NCI-H2081 (cell line): ENCODE data around the gene NPR1.
"Not testable (repeated sequence)": the region's sequence is repeated elsewhere in the genome, so short reads cannot be mapped to it uniquely, and the experiment has no call there.

Experiments
- DNase-seq, 2 experiments: peaks; one replicate each; lab custom pipeline; 2025; lab: John Stamatoyannopoulos, UW

Gene NPR1

DNA sequence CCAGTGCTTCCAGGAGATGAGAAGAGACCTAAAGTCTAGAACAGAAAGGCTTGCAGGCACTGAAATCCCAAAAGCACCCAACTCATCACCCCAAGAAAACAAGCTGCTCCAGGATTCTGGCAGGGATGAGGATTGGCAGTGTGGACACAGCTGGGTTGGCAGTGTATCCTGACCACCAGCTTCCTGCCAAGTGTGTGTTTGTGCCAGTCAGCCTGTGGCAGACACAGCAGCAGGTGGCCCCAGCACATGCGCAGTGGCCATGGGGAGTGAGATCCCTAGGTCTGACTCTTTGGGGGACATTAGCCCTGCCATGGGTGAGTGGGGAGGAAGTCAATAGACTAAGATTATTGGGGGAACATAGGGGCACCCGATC, 28.6 kb upstream of the NPR1 start:
- peak; percentile 87 to 97 for DNase-seq

DNA sequence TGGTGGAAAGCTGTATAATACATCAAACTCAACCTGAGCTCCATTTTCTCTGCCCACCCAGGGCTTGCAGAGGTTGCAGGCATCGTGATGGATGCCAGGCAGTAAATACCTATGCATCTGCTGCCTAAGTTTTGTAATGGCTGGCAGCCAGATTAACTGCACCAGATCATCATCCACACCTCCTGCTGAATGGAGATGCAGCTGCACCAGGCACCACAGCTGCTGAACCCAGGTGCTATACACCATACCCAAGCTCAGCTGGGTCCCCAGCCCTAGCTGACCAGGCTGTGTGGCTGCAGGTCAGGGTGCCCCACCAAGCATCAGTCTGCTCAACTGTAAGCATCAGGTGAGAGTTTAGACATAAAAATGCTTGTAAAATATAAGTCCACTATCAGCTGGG, 26.7 kb upstream of the NPR1 start:
- DNase-seq = no peak

DNA sequence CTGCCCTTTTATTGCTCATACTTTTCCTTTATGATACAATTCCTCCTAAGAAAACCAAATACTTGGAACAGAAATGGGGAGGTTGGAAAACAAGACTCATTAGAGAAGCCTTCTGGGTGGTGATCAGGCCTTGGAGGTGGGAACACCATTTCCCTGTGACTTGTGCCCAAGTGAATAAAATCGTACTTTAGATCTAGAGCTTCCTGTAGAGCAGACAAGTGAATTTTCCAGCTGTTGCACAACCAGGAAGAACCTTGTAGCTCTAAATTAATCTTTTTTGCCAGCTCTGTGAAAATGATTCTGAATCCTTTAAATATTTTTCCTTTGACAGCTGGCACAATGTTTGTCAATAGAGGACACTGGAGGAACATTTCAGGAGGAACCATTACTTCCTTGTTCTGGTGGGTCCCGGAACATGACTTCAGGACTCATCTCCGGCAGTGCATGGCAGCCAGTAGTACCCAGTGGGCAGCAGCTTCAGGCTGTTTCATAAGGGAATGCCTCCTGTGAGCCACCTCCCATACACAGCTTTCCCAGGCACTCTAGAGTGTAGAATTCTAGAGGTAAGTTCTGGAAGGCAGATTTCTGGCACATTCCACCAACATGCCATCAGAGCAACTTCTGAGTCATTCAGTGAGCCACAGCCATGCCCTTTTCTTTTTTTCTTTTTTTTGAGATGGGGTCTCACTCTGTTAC, 25.5 kb upstream of the NPR1 start:
- DNase-seq = no peak

DNA sequence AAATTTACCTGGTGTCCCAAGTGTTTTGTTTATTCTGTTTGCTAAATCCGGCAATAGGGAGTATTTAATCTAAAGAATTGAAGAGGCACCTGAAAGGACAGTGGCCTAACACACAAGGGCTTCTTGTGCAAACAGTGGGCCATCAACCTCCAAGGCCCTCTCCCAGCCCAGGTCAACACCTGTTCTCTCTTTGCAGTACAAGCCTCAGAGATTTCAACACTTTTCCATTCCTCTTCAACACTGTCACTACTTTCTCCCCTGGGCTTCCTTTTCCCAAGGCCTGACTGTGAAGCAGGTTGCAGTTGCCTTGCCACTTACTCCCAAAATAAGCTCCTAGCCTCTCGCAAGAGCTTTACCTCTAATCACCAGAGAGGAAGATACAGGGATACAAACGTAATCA, 23.2 kb upstream of the NPR1 start:
- DNase-seq = no peak

DNA sequence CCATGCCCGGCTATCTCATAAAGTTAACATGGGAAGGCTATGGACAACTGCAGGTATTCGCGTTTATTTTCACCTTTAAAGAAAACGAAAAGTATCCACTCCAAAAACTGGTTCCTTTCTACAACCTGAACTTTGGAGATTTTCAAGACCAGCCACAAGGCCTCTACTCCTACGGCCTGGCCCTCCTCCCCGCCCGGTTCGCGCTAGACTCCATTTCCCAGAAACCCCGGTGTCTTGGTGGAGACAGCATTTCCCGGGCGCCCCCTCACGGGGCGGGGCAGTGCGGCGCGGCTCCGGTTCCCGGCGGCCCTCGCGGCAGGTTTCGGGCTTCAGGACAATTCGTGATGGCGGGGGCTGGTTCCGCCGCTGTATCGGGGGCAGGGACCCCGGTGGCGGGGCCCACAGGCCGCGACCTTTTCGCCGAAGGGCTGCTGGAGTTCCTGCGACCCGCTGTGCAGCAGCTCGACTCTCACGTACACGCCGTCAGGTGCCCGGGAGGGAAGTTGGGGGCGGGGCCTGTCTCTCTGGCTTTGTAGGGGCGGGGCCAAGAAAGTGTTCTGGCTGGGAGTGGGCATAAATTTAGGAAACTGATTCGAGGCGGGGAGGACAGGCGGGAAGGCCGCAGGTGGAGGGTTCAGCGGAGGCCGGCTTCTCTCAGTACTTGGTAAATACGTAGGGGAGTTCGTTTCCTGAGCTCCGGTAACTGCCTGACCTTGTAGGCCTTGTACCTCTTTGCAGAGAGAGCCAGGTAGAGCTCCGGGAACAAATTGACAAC, 19.9 kb upstream of the NPR1 start, which contains the start of gene SNAPIN:
Gene SNAPIN (plus strand): TSS at position 304 of the 775 bp plus-strand sequence. CDS start 41 bp downstream, at position 345.
- DNase-seq = peak; percentile 91 to 95

DNA sequence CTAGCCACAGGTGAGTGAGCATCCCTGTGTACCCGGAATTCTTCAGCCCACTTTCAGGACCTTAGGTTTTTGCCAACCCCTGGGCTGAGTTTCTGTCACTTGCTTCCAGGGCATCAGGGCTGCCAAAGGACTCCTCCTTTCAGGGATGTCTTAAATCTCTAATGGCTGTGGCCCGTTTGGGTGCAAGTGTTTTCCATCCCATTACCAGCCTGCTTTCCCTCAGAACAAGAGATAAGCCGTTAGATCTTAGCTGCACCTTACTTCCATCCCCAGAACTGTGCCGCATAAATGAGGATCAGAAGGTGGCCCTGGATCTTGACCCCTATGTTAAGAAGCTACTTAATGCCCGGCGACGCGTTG, 19.3 kb upstream of the NPR1 start:
- DNase-seq = no peak

DNA sequence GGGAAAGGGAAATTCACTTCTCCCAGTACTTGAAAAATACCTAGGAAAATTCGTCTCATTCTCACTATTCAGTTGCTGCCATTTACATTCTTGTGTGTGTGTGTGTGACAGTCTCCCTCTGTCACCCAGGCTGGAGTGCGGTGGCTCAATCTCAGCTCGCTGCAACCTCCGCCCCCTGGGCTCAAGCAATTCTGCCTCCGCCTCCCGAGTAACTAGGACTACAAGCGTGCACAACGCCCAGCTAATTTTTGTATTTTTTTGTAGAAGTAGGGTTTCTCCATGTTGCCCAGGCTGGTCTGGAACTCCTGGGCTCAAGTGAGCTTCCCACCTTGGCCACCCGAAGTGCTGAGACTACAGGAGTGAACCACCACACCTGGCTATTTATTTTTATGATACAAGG, 18.8 kb upstream of the NPR1 start:
- DNase-seq = no peak

DNA sequence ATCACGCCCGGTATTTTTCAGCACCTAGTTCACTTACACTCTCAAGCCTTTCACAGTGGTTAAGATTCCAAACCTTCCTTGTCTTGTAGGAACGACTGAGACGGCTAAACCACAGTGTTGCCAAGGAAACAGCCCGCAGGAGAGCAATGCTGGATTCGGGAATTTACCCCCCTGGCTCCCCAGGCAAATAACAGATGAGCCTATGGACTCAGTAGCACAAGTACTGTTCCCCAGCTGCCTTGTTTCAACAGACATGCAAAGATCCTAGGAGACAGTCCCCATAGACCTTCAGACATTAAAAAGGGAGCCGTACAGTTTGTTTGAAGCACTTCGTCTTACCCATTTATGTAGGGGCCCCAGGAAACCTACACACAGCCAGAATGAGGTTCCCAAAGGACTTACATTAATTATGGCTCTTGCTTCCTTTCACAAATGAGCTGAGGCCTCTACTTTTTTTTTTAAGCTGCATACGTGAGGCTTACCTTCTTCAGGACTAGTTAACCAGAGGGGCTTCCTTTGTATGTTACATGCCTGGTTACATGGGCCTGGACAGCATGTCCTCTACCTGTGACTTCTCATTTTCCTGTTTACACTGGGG, 17.3 kb upstream of the NPR1 start:
- no peak for DNase-seq

DNA sequence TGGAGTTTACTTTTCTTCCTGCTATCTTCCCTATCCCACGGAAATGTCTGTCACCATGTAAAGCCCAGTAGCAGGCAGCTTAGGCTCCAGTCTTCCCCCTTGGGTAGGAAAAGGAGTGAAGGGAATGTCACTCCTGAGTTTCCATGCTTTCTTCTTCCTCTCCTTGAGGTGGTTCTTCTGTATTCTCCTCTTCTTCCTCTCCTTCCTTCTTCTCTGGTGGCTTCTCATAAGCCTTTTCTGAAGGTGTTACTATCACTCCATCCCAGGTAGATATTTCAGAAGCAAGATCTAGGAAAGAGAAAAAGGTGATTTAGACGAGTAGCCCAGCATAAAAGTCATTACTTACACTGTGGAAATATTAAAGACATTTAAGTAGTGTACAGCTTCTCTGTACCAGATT, 16.2 kb upstream of the NPR1 start:
- DNase-seq = peak in 1 of 2 experiments; percentile 19

DNA sequence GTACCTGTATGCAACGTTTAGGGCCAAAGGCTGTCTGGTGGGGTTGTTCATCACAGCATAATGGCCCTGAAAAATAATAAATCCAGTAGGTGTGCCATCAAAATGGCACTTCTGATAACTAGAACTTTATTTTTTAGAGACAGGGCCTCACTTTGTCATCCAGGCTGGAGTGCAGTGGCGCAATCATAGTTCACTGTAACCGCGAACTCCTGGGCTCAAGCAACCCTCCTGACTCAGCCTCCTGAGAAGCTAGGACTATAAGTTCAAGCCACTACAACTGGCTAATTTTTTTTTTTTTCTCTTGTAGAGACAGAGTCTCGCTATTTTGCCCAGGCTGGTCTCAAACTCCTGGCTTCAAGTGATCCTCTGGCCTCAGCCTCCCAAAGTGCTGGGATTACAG, 15.3 kb upstream of the NPR1 start:
- no peak for DNase-seq

DNA sequence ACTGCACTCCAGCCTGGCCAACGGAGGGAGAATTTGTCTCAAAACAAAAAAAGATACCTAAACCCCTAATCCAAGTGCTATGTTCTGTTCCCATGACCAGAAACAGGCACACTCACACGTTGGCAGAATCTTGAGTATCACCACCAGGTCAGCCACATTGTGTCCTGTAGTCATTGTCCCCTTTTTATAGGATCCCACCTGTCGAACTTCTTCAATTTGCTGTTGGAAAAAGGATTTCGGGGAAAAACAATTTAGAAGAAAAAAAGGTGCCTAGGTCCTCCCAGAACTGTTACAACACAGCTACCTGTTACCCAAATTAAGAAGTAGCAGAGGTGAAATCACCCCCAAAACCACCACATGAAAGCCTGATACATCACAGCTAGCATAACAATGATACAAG, 11.0 kb upstream of the NPR1 start:
- no peak for DNase-seq

DNA sequence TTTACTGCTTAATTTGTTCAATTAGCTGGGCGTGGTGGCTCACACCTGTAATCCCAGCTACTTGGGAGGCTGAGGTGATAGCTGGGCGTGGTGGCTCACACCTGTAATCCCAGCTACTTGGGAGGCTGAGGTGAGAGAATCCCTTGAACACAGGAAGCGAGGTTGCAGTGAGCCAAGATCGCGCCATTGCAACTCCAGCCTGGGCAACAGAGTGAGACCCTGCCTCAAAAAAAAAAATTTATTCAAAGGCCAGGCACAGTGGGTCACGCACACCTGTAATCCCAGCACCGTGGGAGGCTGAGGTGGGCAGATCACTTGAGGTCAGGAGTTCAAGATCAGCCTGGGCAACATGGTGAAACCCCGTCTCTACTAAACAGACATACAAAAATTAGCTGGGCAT, 9.8 kb upstream of the NPR1 start:
- not testable (repeated sequence) for DNase-seq

DNA sequence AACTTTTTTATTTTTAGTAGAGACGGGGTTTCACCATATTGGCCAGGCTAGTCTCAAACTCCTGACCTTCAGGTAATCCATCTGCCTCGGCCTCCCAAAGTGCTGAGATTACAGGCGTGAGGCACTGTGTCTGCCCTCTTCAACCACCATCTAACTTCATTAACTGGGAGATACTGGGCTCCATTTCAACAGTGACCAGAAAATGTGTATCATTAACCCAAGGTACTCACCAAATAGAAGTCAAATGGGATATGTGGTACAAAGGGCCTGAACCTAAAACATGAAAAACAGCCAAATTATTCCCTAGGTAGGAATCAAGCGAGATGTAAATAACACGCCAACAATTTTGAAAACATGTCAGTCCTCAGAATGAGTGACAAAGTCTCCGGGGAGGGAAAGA, 8.9 kb upstream of the NPR1 start:
- no peak for DNase-seq

DNA sequence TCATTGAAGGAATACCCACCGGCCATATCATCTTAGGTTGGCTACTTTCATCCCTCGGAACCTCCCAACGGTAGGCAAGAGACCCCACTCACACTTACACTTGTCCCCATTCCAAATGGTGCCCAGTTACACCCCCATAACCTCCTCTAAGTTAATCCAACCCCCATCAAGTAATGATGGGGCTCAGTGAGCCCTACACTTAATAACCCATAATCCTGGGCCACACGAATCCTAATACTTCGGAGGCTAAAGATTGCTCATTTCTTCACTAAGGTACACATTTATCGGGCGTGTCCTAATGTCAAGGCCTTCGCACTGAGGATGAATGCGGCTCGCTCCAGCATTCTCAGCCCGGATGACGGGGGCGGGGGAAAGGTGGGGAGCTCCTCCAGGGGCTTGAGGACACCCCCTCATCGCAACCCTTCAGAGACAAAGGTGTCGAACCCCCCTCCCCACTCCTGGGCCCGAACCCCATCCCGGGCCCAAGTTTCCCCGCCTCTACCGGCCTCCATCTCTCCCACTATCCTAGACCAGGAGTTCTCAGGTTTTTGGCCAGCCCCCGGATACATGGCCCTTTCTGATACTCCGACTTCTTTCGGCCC, 8.1 kb upstream of the NPR1 start:
- no peak for DNase-seq

DNA sequence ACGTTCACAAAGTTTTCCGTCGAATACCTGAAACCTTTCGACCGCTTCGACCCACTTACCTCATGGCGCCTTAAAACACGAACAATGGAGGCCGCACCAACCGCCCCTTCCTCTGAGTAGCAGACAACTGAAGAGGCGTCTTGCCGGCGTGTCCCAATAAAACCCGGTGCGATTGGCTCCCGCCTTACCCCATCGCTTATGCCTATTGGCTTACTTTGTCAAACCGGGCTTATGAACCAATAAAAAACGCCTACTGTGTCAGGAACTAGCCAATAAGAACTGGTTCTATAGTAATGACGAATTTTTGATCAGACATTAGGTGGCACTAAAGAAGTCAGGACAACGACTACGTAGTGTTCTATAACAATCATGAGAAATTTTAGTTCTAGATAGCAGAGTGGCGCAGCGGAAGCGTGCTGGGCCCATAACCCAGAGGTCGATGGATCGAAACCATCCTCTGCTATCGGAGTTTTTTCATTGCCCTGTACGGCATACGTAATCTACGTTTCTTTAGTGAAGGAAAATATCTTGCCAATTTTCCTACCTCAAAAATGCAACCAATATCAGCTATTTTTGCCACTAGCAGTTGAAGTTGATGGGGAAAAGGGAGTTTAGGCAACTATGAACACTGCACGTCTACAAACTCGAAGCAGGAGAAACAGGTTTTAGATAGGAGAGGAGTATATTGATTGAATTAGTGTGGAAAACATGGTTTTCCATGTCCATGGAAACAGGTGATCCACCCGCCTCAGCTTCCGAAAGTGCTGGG, 7.4 kb upstream of the NPR1 start, which contains the start of gene ILF2:
Gene ILF2 (minus strand): TSS at position 135 of the 769 bp plus-strand sequence. CDS start 71 bp downstream, at position 64.
- DNase-seq = peak; percentile 100

DNA sequence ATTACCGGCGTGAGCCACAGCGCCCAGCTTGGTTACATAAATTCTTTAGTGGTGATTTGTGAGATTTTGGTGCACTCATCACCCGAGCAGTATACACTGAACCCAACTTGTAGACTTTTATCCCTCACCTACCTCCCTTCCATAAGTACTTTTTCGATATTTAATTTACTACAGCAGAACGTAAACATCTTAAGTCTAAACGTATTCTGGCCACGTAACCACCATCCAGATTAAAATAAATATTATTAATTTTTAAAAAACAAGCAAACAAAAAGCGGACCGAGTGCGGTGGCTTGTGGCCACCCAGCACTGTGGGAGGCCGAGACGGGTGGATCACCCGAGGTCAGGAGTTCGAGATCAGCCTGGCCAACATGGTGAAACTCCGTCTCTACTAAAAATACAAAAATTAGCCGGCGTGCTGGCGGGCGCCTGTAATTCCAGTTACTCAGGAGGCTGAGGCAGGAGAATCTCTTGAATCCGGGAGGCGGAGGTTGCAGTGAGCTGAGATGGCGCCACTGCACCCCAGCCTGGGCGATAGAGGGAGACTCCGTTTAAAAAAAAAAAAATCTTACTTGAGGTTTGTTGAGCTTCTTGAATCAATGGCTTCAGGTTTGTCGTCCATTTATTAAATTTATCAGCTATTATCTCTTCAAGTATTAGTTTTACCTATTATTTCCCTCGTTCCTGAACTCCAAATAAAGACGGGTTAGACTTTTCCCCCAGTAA, 6.7 kb upstream of the NPR1 start:
- DNase-seq = peak; percentile 53 to 65

DNA sequence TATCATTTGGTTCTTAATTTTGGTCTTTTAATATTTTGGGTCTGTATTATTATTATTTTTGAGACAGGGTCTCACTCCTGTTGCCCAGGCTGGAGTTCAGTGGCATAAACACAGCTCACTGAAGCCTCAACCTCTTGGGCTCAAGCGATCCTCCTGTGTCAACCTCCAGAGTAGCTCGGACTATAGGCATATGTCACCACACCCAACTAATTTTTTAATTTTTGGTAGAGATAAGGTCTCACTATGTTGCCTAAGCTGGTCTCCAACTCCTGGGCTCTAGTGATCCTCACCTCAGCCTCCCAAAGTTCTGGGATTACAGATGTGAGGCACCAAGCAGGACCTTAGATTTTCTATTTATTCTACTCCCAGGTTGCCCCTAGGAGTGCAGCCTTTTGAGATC, 5.0 kb upstream of the NPR1 start:
- DNase-seq = no peak

DNA sequence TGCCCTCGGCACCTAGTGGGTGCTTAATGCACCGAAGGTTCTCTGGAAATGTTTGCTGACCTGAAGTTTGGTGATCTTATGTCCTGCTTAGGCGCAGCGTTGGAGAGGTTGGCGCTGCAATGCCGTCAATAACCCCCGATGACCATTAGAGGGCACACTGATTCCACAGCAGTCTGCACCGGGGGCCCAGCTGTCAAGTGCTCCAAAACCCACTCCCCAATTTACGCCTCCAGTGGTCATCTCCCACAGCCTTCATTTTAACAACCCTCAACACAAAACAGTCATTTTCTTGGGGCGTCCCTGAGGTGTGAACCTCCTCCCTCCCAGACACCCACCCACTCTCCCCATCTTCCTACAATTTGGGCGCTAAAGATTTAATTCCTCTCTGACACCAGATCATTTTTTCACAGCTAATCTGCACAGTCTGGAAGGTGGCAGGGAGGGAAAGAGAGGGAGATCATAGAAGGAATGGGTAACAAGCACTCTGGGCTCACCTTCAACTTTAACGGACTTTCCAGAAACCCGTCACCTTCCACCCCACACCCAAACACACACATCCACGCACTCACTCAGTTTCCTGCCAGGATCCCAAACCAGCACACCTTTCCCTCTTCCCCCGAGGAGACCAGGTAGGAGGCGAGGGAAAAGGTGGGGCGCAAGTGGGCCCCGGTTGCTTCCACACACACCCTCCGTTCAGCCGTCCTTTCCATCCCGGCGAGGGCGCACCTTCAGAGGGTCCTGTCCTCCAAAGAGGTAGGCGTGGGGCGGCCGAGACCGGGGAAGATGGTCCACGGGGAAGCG, 570 bp upstream of the NPR1 start:
- DNase-seq = peak; percentile 50 to 64

DNA sequence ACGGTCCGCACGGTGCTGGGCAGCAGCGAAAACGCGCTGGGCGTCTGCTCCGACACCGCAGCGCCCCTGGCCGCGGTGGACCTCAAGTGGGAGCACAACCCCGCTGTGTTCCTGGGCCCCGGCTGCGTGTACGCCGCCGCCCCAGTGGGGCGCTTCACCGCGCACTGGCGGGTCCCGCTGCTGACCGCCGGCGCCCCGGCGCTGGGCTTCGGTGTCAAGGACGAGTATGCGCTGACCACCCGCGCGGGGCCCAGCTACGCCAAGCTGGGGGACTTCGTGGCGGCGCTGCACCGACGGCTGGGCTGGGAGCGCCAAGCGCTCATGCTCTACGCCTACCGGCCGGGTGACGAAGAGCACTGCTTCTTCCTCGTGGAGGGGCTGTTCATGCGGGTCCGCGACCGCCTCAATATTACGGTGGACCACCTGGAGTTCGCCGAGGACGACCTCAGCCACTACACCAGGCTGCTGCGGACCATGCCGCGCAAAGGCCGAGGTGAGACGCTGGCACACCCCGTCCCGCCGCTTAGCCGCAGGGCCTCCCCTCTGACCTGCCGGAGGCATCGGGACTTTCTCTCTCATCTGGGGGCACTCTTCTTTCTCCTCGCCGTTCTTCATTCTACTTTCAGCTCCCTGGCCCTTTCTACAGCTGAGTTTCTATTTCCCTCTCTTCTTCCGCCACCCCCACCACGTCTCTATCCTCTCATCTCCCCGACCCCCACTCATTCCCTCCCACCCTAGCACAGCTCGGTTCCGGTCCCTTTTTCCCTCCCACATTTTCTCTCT, 1.0 kb downstream of the NPR1 start:
- DNase-seq = no peak

DNA sequence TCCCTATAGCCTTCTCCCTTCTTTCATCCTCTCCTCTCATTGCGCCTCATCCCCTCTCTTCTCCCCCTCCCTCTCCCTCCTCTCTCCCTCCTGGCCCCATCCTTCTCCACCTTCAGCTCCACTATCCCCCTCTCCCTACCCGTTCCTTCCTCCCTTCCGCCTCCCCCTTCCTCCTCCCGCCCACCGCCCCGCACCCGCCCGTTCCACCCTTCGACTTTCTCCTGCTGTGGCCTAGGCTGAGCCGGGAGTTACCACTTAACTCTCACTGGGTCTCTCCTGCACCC, 1.6 kb downstream of the NPR1 start:
- DNase-seq = no peak
